ENCODE data around the gene ITIH6.
"Not testable (repeated sequence)": the region's sequence is repeated elsewhere in the genome, so short reads cannot be mapped to it uniquely, and the experiment has no call there.

Gene ITIH6

GRCh38 chrX:54748626-54749025, 49.4 kb downstream of the ITIH6 start:
- no peak overlapping the region for H3K4me3 ChIP-seq
- TF ChIP-seq CTCF (IDR thresholded peaks at IDR 0.05): no peak
- H3K4me1 ChIP-seq: no peaks in the 10 kb centered on the region
- no peaks in the 10 kb centered on the region for H3K27me3 ChIP-seq
- no peak overlapping the region for H3K27ac ChIP-seq
- intact Hi-C loops (cut with DNase I; ENCODE audit: low total_unique reads): no loop called here
- H3K9me3 ChIP-seq: no peaks in the 10 kb centered on the region
- H3K36me3 ChIP-seq: no peaks in the 10 kb centered on the region
- no peak for DNase-seq

- Histone ChIP-seq H3K4me1 (no peaks in the 10 kb centered on the region), H3K27ac (no peak overlapping the region), H3K27me3 (no peaks in the 10 kb centered on the region), H3K36me3 (no peaks in the 10 kb centered on the region), H3K9me3 (no peaks in the 10 kb centered on the region), H3K4me3 (no peak overlapping the region)
- TF ChIP-seq CTCF (IDR thresholded peaks at IDR 0.05): no peak
- intact Hi-C loops (cut with DNase I; ENCODE audit: low total_unique reads): no loop called here
- no peak for DNase-seq
Observed at GRCh38 chrX:54747733-54748393, 50.2 kb downstream of the ITIH6 start.

DNA sequence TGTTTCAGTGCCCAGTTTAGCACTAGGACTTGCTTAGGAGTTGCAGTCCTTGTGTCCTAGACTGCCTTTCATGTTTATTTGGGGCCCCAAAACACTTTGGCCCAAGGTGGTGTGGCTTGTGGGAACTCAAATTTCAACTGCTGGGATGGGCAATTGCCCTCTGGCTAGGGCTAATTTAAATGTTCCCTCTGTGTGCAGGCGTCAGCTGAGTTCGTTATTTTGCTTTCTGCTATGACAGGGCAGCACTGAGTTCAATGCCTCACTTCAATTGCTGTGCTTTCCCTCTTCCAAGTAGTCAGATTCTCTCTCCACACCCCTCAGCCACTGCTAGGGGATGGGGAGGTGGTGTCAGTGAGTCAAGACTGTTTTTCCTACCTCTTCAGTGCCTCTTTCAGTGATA, 51.1 kb downstream of the ITIH6 start:
- intact Hi-C loops (cut with DNase I; ENCODE audit: low total_unique reads): no loop called here
- H3K36me3 ChIP-seq: no peaks in the 10 kb centered on the region
- no peak for TF ChIP-seq CTCF (IDR thresholded peaks at IDR 0.05)
- no peaks in the 10 kb centered on the region for H3K27me3 ChIP-seq
- H3K27ac ChIP-seq: no peak overlapping the region
- no peak overlapping the region for H3K4me3 ChIP-seq
- H3K9me3 ChIP-seq: no peaks in the 10 kb centered on the region
- DNase-seq: no peak
- H3K4me1 ChIP-seq: no peaks in the 10 kb centered on the region

DNA sequence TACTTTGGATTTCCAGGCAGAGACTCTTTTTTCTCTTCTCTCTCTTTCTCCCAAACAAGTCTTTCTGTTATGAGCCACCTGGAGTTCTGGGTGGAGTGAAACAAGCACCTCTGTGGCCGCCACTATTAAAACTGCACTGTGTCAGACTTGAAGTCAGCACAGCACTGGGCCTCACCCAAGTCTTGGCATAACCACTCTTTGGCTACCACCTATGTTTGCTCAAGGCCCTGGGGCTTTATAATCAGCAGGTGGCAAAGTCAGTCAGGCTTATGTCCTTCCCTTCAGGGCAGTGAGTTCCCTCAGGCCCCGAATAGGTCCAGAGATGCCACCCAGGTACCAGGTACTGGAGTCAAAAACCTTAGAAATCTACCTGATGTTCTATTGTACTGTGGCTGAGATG, 52.4 kb downstream of the ITIH6 start:
- no peaks in the 10 kb centered on the region for H3K27me3 ChIP-seq
- DNase-seq: no peak
- no peak overlapping the region for H3K27ac ChIP-seq
- H3K36me3 ChIP-seq: no peaks in the 10 kb centered on the region
- no peaks in the 10 kb centered on the region for H3K4me1 ChIP-seq
- no peak overlapping the region for H3K4me3 ChIP-seq
- TF ChIP-seq CTCF (IDR thresholded peaks at IDR 0.05): no peak
- H3K9me3 ChIP-seq: no peaks in the 10 kb centered on the region
- intact Hi-C loops (cut with DNase I; ENCODE audit: low total_unique reads): no loop called here

- H3K27ac ChIP-seq; H3K36me3 ChIP-seq; H3K4me3 ChIP-seq; H3K4me1 ChIP-seq; H3K9me3 ChIP-seq; intact Hi-C loops (cut with DNase I; ENCODE audit: low total_unique reads); DNase-seq; H3K27me3 ChIP-seq: not testable (repeated sequence)
Observed at GRCh38 chrX:54738567-54738966, 59.5 kb downstream of the ITIH6 start.

GRCh38 chrX:54736298-54736942, 61.6 kb downstream of the ITIH6 start:
- H3K9me3 ChIP-seq; H3K36me3 ChIP-seq; H3K27me3 ChIP-seq; DNase-seq; H3K4me1 ChIP-seq; intact Hi-C loops (cut with DNase I; ENCODE audit: low total_unique reads); H3K4me3 ChIP-seq; H3K27ac ChIP-seq: not testable (repeated sequence)

All from tibial artery (tissue), 4 donors.